OCI-LY1 (cell line): ENCODE results near the gene FMNL1.
A peak's percentile ranks its signal among the peaks of the same experiment; 100 is the strongest.

Experiments
- H2AFZ ChIP-seq: fragments of 200-600 bp; sonication (generic), shearing (Covaris generic); 2 replicates; pipeline ENCODE4 v1.6.0; 2014; ENCODE audit warnings: antibody characterized with exemption, mild to moderate bottlenecking, low read length
- H3F3A ChIP-seq: fragments of 200-600 bp; sonication (generic), shearing (Covaris generic); 2 replicates; pipeline ENCODE4 v1.6.0; 2014; ENCODE audit warnings: mild to moderate bottlenecking, antibody characterized with exemption, low read length, moderate library complexity; ENCODE audit not compliant: insufficient read depth
- H3K27ac ChIP-seq: fragments of 200-600 bp; sonication (generic); 2 replicates; pipeline ENCODE4 v1.5.1; 2014; ENCODE audit warnings: low read length, mixed run types, mild to moderate bottlenecking, low read depth; ENCODE audit not compliant: poor library complexity, severe bottlenecking
- H3K27me3 ChIP-seq: fragments of 200-600 bp; sonication (generic); 2 replicates; pipeline ENCODE4 v1.6.0; 2014; ENCODE audit warnings: antibody characterized with exemption, mild to moderate bottlenecking, low read length, moderate library complexity; ENCODE audit not compliant: insufficient read depth
- H3K36me3 ChIP-seq: fragments of 200-600 bp; sonication (generic); 2 replicates; pipeline ENCODE4 v1.6.1; 2014; ENCODE audit warnings: mild to moderate bottlenecking, antibody characterized with exemption, low read length, moderate library complexity, mixed read lengths; ENCODE audit not compliant: insufficient read depth
- H3K4me1 ChIP-seq: fragments of 200-600 bp; sonication (generic); 2 replicates; pipeline ENCODE4 v1.5.1; 2014; ENCODE audit warnings: mild to moderate bottlenecking, low read length, moderate library complexity; ENCODE audit not compliant: insufficient read depth, severe bottlenecking
- H3K4me2 ChIP-seq: fragments of 200-600 bp; sonication (generic), shearing (Covaris generic); 2 replicates; pipeline ENCODE4 v1.6.1; 2014; ENCODE audit warnings: low read length
- H3K4me3 ChIP-seq: fragments of 200-600 bp; sonication (generic); 2 replicates; pipeline ENCODE4 v1.5.1; 2014; ENCODE audit warnings: low read length, low read depth, mild to moderate bottlenecking, mixed read lengths; ENCODE audit not compliant: poor library complexity, severe bottlenecking
- H3K79me2 ChIP-seq: fragments of 200-600 bp; shearing (Covaris generic); 2 replicates; pipeline ENCODE4 v1.6.1; 2016; ENCODE audit warnings: mixed run types, low read length, mixed read lengths; ENCODE audit not compliant: insufficient read depth
- H3K9ac ChIP-seq: fragments of 200-600 bp; sonication (generic), shearing (Covaris generic); 2 replicates; pipeline ENCODE4 v1.6.1; 2014; ENCODE audit warnings: mild to moderate bottlenecking, low read length, mixed read lengths
- H3K9me2 ChIP-seq: fragments of 200-600 bp; sonication (generic), shearing (Covaris generic); 2 replicates; pipeline ENCODE4 v1.6.1; 2014; ENCODE audit warnings: low read depth, mild to moderate bottlenecking, low read length, mixed read lengths
- H3K9me3 ChIP-seq: fragments of 200-600 bp; shearing (Covaris generic); 2 replicates; pipeline ENCODE4 v1.6.1; 2014; ENCODE audit warnings: low read length, mixed read lengths
- H4K20me1 ChIP-seq: fragments of 200-600 bp; sonication (generic), shearing (Covaris generic); 2 replicates; pipeline ENCODE4 v1.6.0; 2016; ENCODE audit warnings: mild to moderate bottlenecking, low read length; ENCODE audit not compliant: insufficient read depth
- CTCF ChIP-seq: fragments of 200-600 bp; sonication (generic), shearing (Covaris generic); IDR thresholded peaks from 2 replicates; pipeline ENCODE4 v1.5.1; 2017; ENCODE audit warnings: mild to moderate bottlenecking, antibody characterized with exemption, low read length, moderate library complexity, mixed read lengths
- EZH2 ChIP-seq: fragments of 200-600 bp; sonication (generic), shearing (Covaris generic); IDR thresholded peaks from 2 replicates; pipeline ENCODE4 v1.8.0; 2017; ENCODE audit warnings: borderline replicate concordance, mixed run types, mild to moderate bottlenecking, antibody characterized with exemption, low read length, moderate library complexity, mixed read lengths

Gene FMNL1

DNA sequence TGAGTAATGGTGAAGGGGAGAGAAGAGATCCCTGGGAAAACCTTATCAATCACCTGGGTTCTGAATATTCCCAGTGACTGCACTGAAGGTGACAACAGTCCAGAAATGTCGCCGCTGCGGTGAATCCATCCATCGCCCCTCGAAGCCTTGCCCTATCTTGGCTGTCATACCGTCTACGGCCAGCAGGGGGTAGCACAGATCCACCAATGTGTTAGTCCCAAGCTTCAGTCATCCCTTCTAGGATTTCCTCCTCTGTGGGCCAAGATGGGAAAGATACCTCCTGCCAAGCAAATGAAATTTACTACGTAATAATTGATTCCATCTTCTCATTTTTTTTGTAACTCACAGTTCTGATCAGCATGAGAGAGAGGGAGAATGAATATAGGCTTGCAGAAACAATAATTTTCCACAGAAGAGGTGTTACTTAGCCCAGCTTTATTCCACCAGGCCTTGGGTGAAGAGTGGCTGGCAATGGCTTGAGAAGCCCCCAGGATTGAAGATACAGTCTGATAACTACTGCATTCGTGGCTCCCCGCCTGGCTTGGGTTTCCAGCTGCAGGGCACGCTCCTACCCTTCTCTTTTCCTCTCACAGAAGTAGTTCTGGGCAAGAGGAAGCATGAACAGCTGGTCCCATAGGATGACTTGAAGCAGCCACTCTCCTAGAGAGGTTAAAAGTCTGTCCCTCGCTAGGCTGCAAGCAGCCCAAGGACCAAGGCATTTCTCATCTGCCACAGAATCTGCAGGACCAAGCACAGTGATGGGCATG, 2.6 kb upstream of the FMNL1 start:
- H3K27ac ChIP-seq, result no peak overlapping the region
- no peak for TF ChIP-seq EZH2
- peak; percentile 89 for TF ChIP-seq CTCF
- no peak overlapping the region for H3K4me2 ChIP-seq
- H3K79me2 ChIP-seq, result no peaks in the 10 kb centered on the region
- H4K20me1 ChIP-seq, result no peaks in the 10 kb centered on the region
- peaks cover 18% of the 10 kb centered on the region for H3K4me1 ChIP-seq
- H3K9ac ChIP-seq, result no peak overlapping the region
- no peaks in the 10 kb centered on the region; the same call in 1 of the 2 replicates for H3K27me3 ChIP-seq
- H3K36me3 ChIP-seq, result no peaks in the 10 kb centered on the region
- no peaks in the 10 kb centered on the region for H3K9me3 ChIP-seq
- no peak overlapping the region for H3K4me3 ChIP-seq
- H2AFZ ChIP-seq, result no peak overlapping the region
- no peaks in the 10 kb centered on the region for H3F3A ChIP-seq
- no peaks in the 10 kb centered on the region for H3K9me2 ChIP-seq

- H3K79me2 ChIP-seq, result no peaks in the 10 kb centered on the region
- no peaks in the 10 kb centered on the region for H3F3A ChIP-seq
- no peak overlapping the region for H3K4me3 ChIP-seq
- no peak overlapping the region for H3K27ac ChIP-seq
- TF ChIP-seq CTCF (no peak), EZH2 (no peak)
- no peak overlapping the region for H3K4me2 ChIP-seq
- no peaks in the 10 kb centered on the region; the same call in 1 of the 2 replicates for H3K27me3 ChIP-seq
- no peaks in the 10 kb centered on the region for H3K36me3 ChIP-seq
- no peaks in the 10 kb centered on the region for H4K20me1 ChIP-seq
- no peaks in the 10 kb centered on the region for H3K9me2 ChIP-seq
- H3K9ac ChIP-seq, result no peak overlapping the region
- no peak overlapping the region for H2AFZ ChIP-seq
- peaks cover 28% of the 10 kb centered on the region for H3K4me1 ChIP-seq
- H3K9me3 ChIP-seq, result no peaks in the 10 kb centered on the region
Observed at GRCh38 chr17:45220079-45220478, 1.6 kb upstream of the FMNL1 start.

DNA sequence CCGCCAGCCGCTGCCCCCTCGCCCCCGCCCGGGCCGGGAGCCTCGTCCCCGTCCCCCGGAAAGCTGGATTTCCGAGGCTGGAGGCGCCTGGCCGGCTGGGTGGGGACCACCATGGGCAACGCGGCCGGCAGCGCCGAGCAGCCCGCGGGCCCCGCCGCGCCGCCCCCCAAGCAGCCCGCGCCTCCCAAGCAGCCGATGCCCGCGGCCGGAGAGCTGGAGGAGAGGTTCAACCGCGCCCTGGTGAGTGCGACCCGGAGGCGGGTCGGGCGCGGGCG, 266 bp downstream of the FMNL1 start:
- peaks cover 47% of the 10 kb centered on the region for H3K4me1 ChIP-seq

More for the DNA sequence above, 266 bp downstream of the FMNL1 start:
- Histone ChIP-seq H3K9me3 (no peaks in the 10 kb centered on the region), H4K20me1 (no peaks in the 10 kb centered on the region), H3K36me3 (no peaks in the 10 kb centered on the region), H3K79me2 (no peaks in the 10 kb centered on the region), H3K4me3 (peak overlapping the region; percentile 80), H2AFZ (no peak overlapping the region), H3K4me2 (peak overlapping the region; percentile 95), H3K27ac (no peak overlapping the region), H3K9me2 (no peaks in the 10 kb centered on the region), H3F3A (no peaks in the 10 kb centered on the region), H3K27me3 (no peaks in the 10 kb centered on the region; the same call in 1 of the 2 replicates), H3K9ac (peak overlapping the region; percentile 79)
- TF ChIP-seq EZH2, result no peak
- TF ChIP-seq CTCF, result no peak
